ENCODE results near the gene SERPINB13.

The SERPINB13 gene

DNA sequence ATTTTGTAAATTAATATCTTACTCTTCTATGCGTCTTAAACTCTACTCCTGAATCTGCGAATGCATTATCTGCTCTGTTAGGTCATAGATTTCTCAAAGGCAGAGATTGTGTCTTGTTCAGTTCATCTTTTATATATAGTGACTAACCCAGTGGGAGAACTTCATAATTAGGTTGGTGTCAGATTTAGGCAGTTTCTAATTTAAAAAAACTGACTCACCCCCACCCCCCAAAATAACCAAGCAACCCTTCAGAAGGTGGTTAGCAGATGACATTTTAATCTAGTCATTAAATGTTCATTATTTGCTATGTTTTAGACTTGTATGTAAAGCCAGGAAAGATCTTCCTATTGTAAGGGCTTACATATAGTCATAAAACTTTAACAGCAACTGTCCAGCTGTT, 34.6 kb upstream of the SERPINB13 start:
- TF ChIP-seq, protein P1, sequence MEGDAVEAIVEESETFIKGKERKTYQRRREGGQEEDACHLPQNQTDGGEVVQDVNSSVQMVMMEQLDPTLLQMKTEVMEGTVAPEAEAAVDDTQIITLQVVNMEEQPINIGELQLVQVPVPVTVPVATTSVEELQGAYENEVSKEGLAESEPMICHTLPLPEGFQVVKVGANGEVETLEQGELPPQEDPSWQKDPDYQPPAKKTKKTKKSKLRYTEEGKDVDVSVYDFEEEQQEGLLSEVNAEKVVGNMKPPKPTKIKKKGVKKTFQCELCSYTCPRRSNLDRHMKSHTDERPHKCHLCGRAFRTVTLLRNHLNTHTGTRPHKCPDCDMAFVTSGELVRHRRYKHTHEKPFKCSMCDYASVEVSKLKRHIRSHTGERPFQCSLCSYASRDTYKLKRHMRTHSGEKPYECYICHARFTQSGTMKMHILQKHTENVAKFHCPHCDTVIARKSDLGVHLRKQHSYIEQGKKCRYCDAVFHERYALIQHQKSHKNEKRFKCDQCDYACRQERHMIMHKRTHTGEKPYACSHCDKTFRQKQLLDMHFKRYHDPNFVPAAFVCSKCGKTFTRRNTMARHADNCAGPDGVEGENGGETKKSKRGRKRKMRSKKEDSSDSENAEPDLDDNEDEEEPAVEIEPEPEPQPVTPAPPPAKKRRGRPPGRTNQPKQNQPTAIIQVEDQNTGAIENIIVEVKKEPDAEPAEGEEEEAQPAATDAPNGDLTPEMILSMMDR (IDR thresholded peaks at IDR 0.05; ENCODE audit: low read depth, low read length), result no peak
- DNase-seq (ENCODE audit: extremely low read depth, low read depth), result no peak

DNA sequence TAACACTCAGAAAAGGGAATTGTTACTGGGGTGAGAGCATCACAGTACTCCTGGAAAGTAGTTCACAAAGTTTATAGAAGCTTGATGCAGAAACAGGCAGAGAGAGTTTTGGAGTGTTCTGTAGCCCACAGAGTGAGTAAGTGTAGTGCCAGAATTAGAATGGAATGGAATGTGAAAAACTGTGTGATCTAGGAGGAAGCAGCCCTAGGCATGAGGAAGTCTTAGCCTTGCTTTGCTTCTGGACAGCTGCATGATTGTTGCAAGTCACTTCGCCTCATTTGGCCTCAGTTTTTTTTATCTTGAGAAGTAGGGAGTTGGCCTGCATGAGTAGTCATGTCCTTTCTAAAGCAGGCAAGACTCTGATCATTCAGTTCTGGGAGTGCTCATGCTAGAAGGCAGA, 34.1 kb upstream of the SERPINB13 start:
- peak; percentile 12 for DNase-seq (ENCODE audit: extremely low read depth, low read depth)
- TF ChIP-seq, protein P1 (IDR thresholded peaks at IDR 0.05; ENCODE audit: low read depth, low read length), result no peak

DNA sequence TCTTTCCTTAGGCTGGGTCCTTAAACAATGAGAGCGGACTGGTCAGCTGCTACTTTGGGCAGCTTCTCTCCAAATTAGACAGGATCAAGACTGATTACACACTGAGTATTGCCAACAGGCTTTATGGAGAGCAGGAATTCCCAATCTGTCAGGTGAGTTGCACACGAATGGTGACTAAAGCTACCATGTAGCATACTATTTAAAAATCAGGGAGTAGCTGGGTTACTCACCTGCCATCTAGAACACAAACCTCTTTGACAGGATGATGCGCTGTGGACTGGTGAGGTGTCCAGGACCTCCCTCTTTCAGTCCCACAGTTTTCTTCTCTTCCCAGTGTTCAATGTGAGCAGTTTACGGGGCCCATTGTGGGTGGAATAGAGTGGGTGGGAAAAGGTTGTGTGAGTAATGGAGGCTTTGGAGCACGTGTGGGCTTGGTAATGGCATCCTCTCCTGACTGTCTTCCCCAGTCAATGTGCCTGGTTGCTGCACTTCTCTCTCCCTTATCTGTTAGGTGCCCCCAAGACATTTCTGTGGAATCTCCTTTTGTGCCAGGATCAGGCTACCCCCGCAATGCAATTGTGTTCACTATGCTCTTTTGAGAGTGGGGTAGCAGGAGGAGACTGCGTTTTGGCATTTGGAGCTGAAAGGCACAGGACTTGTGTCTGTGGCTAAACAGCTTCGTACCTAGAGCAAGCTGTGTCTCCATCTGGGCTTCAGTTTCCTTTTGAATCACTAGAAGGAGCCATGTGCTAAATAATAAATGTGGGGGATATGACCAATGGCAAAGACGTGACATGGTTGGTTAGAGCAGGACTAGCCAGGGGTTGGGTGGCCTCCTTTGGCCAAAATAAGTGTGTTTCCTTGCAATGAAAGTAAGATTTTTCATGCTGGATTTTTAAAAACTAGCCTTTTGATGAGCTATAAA, 27.3 kb upstream of the SERPINB13 start:
- TF ChIP-seq, protein P1 (IDR thresholded peaks at IDR 0.05; ENCODE audit: low read depth, low read length), result no peak
- DNase-seq (ENCODE audit: extremely low read depth, low read depth), result no peak

DNA sequence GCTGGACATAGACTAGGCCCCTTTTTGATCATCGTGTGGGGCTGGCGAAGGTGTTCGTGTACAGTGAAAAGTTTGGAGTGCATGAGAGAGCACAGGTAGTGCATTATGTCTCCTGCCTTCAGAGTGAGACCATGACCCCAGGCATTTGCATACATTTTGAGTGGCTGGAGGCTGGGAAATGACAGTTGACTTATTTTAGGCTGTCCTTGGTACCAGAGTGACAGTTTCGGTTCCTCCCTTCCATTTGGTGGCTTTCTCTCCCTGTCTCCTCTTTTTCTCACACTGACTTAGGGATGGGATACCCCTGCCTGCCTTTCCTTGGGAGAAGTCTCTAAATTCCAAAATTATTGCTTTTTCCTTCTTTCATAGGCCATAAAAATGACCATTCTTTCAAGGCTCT, 24.9 kb upstream of the SERPINB13 start:
- TF ChIP-seq, protein P1 (IDR thresholded peaks at IDR 0.05; ENCODE audit: low read depth, low read length), result no peak
- DNase-seq (ENCODE audit: extremely low read depth, low read depth), result no peak

DNA sequence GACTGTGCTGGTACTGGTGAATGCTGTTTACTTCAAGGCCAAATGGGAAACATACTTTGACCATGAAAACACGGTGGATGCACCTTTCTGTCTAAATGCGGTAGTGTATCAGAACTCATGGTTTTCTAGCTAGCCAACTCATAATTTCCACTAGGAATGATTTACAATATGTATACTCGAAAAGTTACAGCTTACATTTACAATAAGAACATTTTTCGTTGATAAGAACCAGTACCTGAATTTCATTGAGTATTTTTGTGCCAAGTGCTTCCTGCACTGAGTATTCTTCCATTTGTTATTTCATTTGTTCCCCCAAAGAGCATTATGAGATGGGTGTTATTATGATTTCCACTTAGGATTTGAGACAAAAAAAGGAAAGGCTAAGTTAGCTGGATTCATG, 23.1 kb upstream of the SERPINB13 start:
- no peak for DNase-seq (ENCODE audit: extremely low read depth, low read depth)
- TF ChIP-seq, protein P1 (IDR thresholded peaks at IDR 0.05; ENCODE audit: low read depth, low read length), result no peak

DNA sequence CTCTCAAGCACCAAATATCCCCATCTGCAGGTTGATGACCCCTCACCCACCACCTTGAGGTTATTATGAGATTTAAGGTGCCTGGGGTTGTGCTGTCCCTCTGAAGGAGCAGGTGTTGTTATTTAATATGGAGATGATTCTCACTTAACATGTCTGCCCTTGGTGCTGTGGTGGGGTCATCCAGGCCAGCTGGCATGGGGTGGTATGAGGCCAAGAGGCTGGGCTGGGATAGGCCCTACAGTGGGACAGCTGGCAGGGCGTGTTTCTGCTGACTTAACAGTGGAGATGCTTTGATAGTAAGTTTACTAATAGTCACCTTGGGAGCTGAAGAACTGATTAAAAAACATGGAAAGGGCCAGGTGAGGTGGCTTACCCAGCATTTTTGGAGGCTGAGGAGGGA, 22.6 kb upstream of the SERPINB13 start:
- DNase-seq (ENCODE audit: extremely low read depth, low read depth), result no peak
- TF ChIP-seq, protein P1 (IDR thresholded peaks at IDR 0.05; ENCODE audit: low read depth, low read length), result no peak

DNA sequence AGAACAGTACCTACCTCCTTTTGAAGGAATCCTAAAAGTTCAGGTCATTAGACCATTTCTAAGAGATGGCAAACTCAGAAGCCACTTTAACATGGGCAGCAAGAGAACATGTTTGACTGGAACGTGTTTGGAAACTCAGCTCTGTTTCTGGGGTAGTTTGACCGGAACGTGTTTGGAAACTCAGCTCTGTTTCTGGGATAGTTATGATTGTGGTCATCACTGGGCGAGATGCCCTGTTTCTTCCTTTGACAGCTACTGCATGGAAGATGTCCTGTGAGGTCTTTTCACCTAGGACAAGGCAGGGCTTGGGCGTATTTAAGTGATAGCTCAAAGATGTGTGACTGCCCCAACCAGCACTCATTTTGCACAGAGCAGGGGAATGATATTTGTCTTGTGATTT, 19.9 kb upstream of the SERPINB13 start:
- TF ChIP-seq, protein P1 (IDR thresholded peaks at IDR 0.05; ENCODE audit: low read depth, low read length), result no peak
- DNase-seq (ENCODE audit: extremely low read depth, low read depth), result no peak
